ENCODE measurements around the gene TXNRD1. TPM values are rescaled to one million over a fixed set of nuclear protein-coding genes. Genes with fewer than 3 reads are reported as not detected.

Gene TXNRD1
- total RNA-seq, 2 donors from 2014 or later: 83.4 to 144 TPM

DNA sequence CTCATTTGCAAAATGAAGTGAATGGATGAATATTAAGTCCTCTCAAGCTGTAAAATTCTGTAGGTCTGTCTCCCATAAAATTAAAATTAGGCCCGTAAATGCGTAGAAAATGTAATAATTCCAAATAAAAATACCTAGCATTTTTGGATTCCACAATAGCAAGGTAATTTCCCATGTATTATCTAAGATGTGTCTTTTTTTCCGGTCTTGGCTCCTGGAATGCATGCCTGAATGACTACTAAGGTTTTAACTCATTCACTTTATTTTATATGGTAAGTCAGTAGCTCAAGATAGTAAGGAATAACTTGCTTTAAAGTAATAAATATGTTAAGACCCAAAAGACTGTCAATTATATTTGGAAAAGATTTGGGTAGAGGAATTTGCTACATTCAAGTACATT, 11.1 kb downstream of the TXNRD1 start:
- Histone ChIP-seq H3K27me3 (ENCODE audit: control insufficient read depth, insufficient read depth, low read length, poor library complexity, severe bottlenecking) (no peaks in the 10 kb centered on the region), H3K27ac (ENCODE audit: low read depth, low read length) (no peak overlapping the region), H3K36me3 (ENCODE audit: control insufficient read depth, insufficient read depth, low read length) (no peaks in the 10 kb centered on the region), H3K9me3 (ENCODE audit: control insufficient read depth, low read length) (no peaks in the 10 kb centered on the region), H3K4me3 (ENCODE audit: low read length) (no peak overlapping the region), H3K4me1 (ENCODE audit: control insufficient read depth, insufficient read depth, low read length) (no peaks in the 10 kb centered on the region), H3K9ac (ENCODE audit: extremely low read depth, low read length, poor library complexity, severe bottlenecking) (no peak overlapping the region)
- Mint-ChIP-seq H3K36me3 (ENCODE audit: low read depth) (no peaks in the 10 kb centered on the region), H3K4me3 (no peak overlapping the region), H3K27ac (no peak overlapping the region), H3K4me1 (peaks cover 3% of the 10 kb centered on the region), H3K27me3 (ENCODE audit: insufficient read depth) (peaks cover 8% of the 10 kb centered on the region), H3K9me3 (peaks cover 9% of the 10 kb centered on the region)
- DNase-seq: no peak
- 89 to 94% methylated on average over 2 to 3 of the region's 3 CpGs for WGBS, 2 experiments (ENCODE audit: insufficient coverage in 1 of 2, insufficient read length in 1 of 2)
- TF ChIP-seq, protein P1, sequence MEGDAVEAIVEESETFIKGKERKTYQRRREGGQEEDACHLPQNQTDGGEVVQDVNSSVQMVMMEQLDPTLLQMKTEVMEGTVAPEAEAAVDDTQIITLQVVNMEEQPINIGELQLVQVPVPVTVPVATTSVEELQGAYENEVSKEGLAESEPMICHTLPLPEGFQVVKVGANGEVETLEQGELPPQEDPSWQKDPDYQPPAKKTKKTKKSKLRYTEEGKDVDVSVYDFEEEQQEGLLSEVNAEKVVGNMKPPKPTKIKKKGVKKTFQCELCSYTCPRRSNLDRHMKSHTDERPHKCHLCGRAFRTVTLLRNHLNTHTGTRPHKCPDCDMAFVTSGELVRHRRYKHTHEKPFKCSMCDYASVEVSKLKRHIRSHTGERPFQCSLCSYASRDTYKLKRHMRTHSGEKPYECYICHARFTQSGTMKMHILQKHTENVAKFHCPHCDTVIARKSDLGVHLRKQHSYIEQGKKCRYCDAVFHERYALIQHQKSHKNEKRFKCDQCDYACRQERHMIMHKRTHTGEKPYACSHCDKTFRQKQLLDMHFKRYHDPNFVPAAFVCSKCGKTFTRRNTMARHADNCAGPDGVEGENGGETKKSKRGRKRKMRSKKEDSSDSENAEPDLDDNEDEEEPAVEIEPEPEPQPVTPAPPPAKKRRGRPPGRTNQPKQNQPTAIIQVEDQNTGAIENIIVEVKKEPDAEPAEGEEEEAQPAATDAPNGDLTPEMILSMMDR (conservative IDR thresholded peaks at IDR 0.05): no peak

GRCh38 chr12:104230304-104231095, 14.9 kb downstream of the TXNRD1 start:
- H3K9ac ChIP-seq (ENCODE audit: extremely low read depth, low read length, poor library complexity, severe bottlenecking): no peak overlapping the region
- no peaks in the 10 kb centered on the region for H3K4me1 ChIP-seq (ENCODE audit: control insufficient read depth, insufficient read depth, low read length)
- Mint-ChIP-seq H3K4me1 (no peaks in the 10 kb centered on the region), H3K27ac (no peak overlapping the region), H3K36me3 (ENCODE audit: low read depth) (no peaks in the 10 kb centered on the region), H3K27me3 (ENCODE audit: insufficient read depth) (peaks cover 2% of the 10 kb centered on the region), H3K4me3 (no peak overlapping the region), H3K9me3 (peaks cover 36% of the 10 kb centered on the region)
- no peak overlapping the region for H3K27ac ChIP-seq (ENCODE audit: low read depth, low read length)
- 82 to 92% methylated on average over 4 to 8 of the region's 8 CpGs for WGBS, 2 experiments (ENCODE audit: insufficient coverage in 1 of 2, insufficient read length in 1 of 2)
- no peak overlapping the region for H3K4me3 ChIP-seq (ENCODE audit: low read length)
- no peaks in the 10 kb centered on the region for H3K27me3 ChIP-seq (ENCODE audit: control insufficient read depth, insufficient read depth, low read length, poor library complexity, severe bottlenecking)
- peak; percentile 86 for DNase-seq
- H3K9me3 ChIP-seq (ENCODE audit: control insufficient read depth, low read length): peaks cover 29% of the 10 kb centered on the region
- H3K36me3 ChIP-seq (ENCODE audit: control insufficient read depth, insufficient read depth, low read length): no peaks in the 10 kb centered on the region
- TF ChIP-seq, protein P1 (conservative IDR thresholded peaks at IDR 0.05): peak; percentile 54

GRCh38 chr12:104232609-104233280, 17.2 kb downstream of the TXNRD1 start:
- H3K27ac Mint-ChIP-seq: no peak overlapping the region
- peaks cover 2% of the 10 kb centered on the region for H3K27me3 Mint-ChIP-seq (ENCODE audit: insufficient read depth)
- H3K9ac ChIP-seq (ENCODE audit: extremely low read depth, low read length, poor library complexity, severe bottlenecking): no peak overlapping the region
- peaks cover 38% of the 10 kb centered on the region for H3K9me3 ChIP-seq (ENCODE audit: control insufficient read depth, low read length)
- TF ChIP-seq, protein P1 (conservative IDR thresholded peaks at IDR 0.05): no peak
- DNase-seq: no peak
- H3K36me3 Mint-ChIP-seq (ENCODE audit: low read depth): no peaks in the 10 kb centered on the region
- WGBS, 2 experiments (ENCODE audit: insufficient coverage in 1 of 2, insufficient read length in 1 of 2): 96 to 97% methylated on average over 5 of the region's 6 CpGs
- H3K9me3 Mint-ChIP-seq: peaks cover 45% of the 10 kb centered on the region
- no peak overlapping the region for H3K4me3 Mint-ChIP-seq
- no peak overlapping the region for H3K4me3 ChIP-seq (ENCODE audit: low read length)
- H3K27ac ChIP-seq (ENCODE audit: low read depth, low read length): no peak overlapping the region
- H3K4me1 ChIP-seq (ENCODE audit: control insufficient read depth, insufficient read depth, low read length): no peaks in the 10 kb centered on the region
- no peaks in the 10 kb centered on the region for H3K4me1 Mint-ChIP-seq
- H3K27me3 ChIP-seq (ENCODE audit: control insufficient read depth, insufficient read depth, low read length, poor library complexity, severe bottlenecking): no peaks in the 10 kb centered on the region
- no peaks in the 10 kb centered on the region for H3K36me3 ChIP-seq (ENCODE audit: control insufficient read depth, insufficient read depth, low read length)
